Neural cell (in vitro differentiated cells): ENCODE results near the gene PUSL1. TPM values are rescaled to one million over a fixed set of nuclear protein-coding genes. Genes with fewer than 3 reads are reported as not detected.

ENCODE experiments used
- H2AFZ ChIP-seq: fragments of 200-600, 300-800 bp; sonication (generic), shearing (Covaris generic); 2 replicates; pipeline ENCODE4 v1.6.0; 2014; ENCODE audit warnings: low read depth, mild to moderate bottlenecking, antibody characterized with exemption, low read length, moderate library complexity
- H3F3A ChIP-seq: fragments of 200-600 bp; shearing (Covaris generic); 2 replicates; pipeline ENCODE4 v1.6.1; 2016; ENCODE audit warnings: mild to moderate bottlenecking, moderate library complexity, mixed read lengths, antibody characterized with exemption, low read length; ENCODE audit not compliant: insufficient read depth, poor library complexity, severe bottlenecking
- H3K27ac ChIP-seq: fragments of 200-600, 300-800 bp; sonication (generic), shearing (Covaris generic); 2 replicates; pipeline ENCODE4 v1.5.1; 2014; ENCODE audit warnings: mild to moderate bottlenecking, low read length, moderate library complexity
- H3K27me3 ChIP-seq: fragments of 300-800, 200-600 bp; sonication (generic), shearing (Covaris generic); 2 replicates; pipeline ENCODE4 v1.6.0; 2014; ENCODE audit warnings: mild to moderate bottlenecking, low read depth, low read length, moderate library complexity; ENCODE audit not compliant: insufficient read depth
- H3K36me3 ChIP-seq: fragments of 300-800, 200-600 bp; sonication (generic), shearing (Covaris generic); 2 replicates; pipeline ENCODE4 v1.5.1; 2014; ENCODE audit warnings: mild to moderate bottlenecking, antibody characterized with exemption, low read length, moderate library complexity; ENCODE audit not compliant: insufficient read depth
- H3K4me2 ChIP-seq: fragments of 300-800, 200-600 bp; sonication (generic), shearing (Covaris generic); 2 replicates; pipeline ENCODE4 v1.6.0; 2014; ENCODE audit warnings: mild to moderate bottlenecking, low read length
- H3K4me3 ChIP-seq: fragments of 300-800, 200-600 bp; sonication (generic), shearing (Covaris generic); 2 replicates; pipeline ENCODE4 v1.5.1; 2014; ENCODE audit warnings: mild to moderate bottlenecking, low read length, moderate library complexity
- H3K79me2 ChIP-seq: fragments of 200-600 bp; shearing (Covaris generic); replicated peaks from 2 replicates; pipeline ENCODE4 v1.6.0; 2014; ENCODE audit warnings: mild to moderate bottlenecking, low read length, moderate library complexity; ENCODE audit not compliant: insufficient read depth
- H3K9ac ChIP-seq: fragments of 300-800, 200-600 bp; sonication (generic), shearing (Covaris generic); 2 replicates; pipeline ENCODE4 v1.6.1; 2016; ENCODE audit warnings: mild to moderate bottlenecking, low read length, mixed read lengths
- H3K9me2 ChIP-seq: fragments of 200-600 bp; shearing (Covaris generic); 2 replicates; pipeline ENCODE4 v1.6.1; 2016; ENCODE audit warnings: mild to moderate bottlenecking, low read length, mixed read lengths; ENCODE audit not compliant: insufficient read depth
- H3K9me3 ChIP-seq: fragments of 200-600, 300-800 bp; sonication (generic), shearing (Covaris generic); 2 replicates; pipeline ENCODE4 v1.6.1; 2016; ENCODE audit warnings: mild to moderate bottlenecking, mixed run types, low read length, moderate library complexity, mixed read lengths
- H4K20me1 ChIP-seq: fragments of 200-600 bp; shearing (Covaris generic); 2 replicates; pipeline ENCODE4 v1.6.1; 2016; ENCODE audit warnings: mild to moderate bottlenecking, mixed run types; ENCODE audit not compliant: insufficient read depth
- EP300 ChIP-seq: fragments of 450-650 bp; conservative IDR thresholded peaks from 2 replicates; pipeline ENCODE4 v1.6.1; 2014; ENCODE audit warnings: antibody characterized with exemption, mild to moderate bottlenecking, moderate library complexity; ENCODE audit not compliant: poor library complexity, severe bottlenecking
- EZH2 ChIP-seq: fragments of 200-600, 300-800 bp; shearing (Covaris generic), sonication (generic); IDR thresholded peaks from 2 replicates; pipeline ENCODE4 v1.6.1; 2014; ENCODE audit warnings: antibody characterized with exemption, low read length, borderline replicate concordance, mild to moderate bottlenecking; ENCODE audit not compliant: insufficient read depth, poor library complexity, severe bottlenecking
- MXI1 ChIP-seq: fragments of 450-650 bp; conservative IDR thresholded peaks from 2 replicates; pipeline ENCODE4 v1.6.1; 2014; ENCODE audit warnings: antibody characterized with exemption, mild to moderate bottlenecking; ENCODE audit not compliant: poor library complexity, severe bottlenecking
- POLR2AphosphoS5 ChIP-seq: IDR thresholded peaks from 2 replicates; pipeline ENCODE4 v1.6.1; 2012
- RAD21 ChIP-seq: fragments of 450-650 bp; conservative IDR thresholded peaks from 2 replicates; pipeline ENCODE4 v1.6.1; 2014; ENCODE audit warnings: antibody characterized with exemption, mild to moderate bottlenecking, moderate library complexity
- SMC3 ChIP-seq: fragments of 450-650 bp; conservative IDR thresholded peaks from 2 replicates; pipeline ENCODE4 v1.6.1; 2014; ENCODE audit warnings: antibody characterized with exemption, mild to moderate bottlenecking, moderate library complexity; ENCODE audit not compliant: poor library complexity
- TAF1 ChIP-seq: IDR thresholded peaks from 2 replicates; pipeline ENCODE4 v1.6.1; 2012; ENCODE audit warnings: low read depth
- polyA plus RNA-seq: library from polyadenylated mRNA; depleted of rRNA; stranded (reverse); fragments of >200 nt; gene quantifications from 2 replicates; pipeline ENCODE4 v1.2.3, GENCODE V29; 2014
- TF ChIP-seq, protein P1 (sequence below): fragments of 450-650 bp; IDR thresholded peaks from 2 replicates; pipeline ENCODE4 v1.5.1; 2014; ENCODE audit warnings: antibody characterized with exemption, mild to moderate bottlenecking, moderate library complexity; ENCODE audit not compliant: poor library complexity, severe bottlenecking
- TF ChIP-seq, protein P2 (sequence below): IDR thresholded peaks from 2 replicates; pipeline ENCODE4 v1.6.1; 2012; ENCODE audit warnings: borderline replicate concordance

Gene PUSL1
- polyA plus RNA-seq, 1 donor from 2014 or later = 25.0 TPM

DNA sequence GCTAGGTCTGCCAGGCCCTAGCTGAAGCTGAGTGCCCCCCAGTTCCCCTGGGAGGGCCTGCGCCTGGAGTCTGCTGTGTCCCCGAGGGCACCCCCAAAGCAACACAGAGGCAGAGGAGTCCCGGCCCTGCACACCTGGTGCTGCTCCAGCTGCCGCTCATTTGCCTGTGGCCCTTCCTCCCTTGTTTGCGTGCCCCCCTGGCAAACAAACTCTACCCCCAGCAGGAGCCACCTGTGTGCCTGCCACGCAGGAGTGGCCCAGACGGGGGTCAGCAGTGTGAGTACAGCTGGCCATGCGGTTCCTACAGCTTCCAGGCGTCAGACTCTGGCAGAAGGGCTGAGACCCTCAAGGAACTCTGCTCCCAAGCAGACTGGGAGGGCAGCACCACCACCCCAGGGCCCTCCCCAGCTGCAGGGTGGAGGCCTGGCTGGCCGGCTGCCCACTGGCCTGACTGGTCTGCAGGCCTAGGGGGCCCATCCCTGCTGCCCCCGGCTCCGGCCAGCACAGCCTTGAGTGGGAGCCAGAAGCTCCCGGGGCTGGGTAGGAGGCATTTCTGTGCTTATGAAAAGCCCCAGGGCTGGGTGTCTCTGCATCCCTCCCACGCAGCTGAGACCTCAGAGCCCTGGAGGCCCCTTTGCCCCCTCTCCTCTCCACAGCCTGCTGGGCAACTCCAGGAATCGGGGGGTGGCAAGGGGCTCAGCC, 22.1 kb downstream of the PUSL1 start:
- H3K9ac ChIP-seq = no peak overlapping the region
- no peaks in the 10 kb centered on the region for H3K9me3 ChIP-seq
- H3K27me3 ChIP-seq = no peaks in the 10 kb centered on the region
- no peak overlapping the region for H3K4me3 ChIP-seq
- TF ChIP-seq EZH2 (no peak), TAF1 (no peak)
- H3K9me2 ChIP-seq = no peaks in the 10 kb centered on the region
- H3K27ac ChIP-seq = no peak overlapping the region
- no peak overlapping the region for H3K4me2 ChIP-seq
- H3K79me2 ChIP-seq = peaks cover 9% of the 10 kb centered on the region
- H2AFZ ChIP-seq = no peak overlapping the region
- no peaks in the 10 kb centered on the region for H3K36me3 ChIP-seq
- H4K20me1 ChIP-seq = no peaks in the 10 kb centered on the region
- H3F3A ChIP-seq = no peaks in the 10 kb centered on the region

DNA sequence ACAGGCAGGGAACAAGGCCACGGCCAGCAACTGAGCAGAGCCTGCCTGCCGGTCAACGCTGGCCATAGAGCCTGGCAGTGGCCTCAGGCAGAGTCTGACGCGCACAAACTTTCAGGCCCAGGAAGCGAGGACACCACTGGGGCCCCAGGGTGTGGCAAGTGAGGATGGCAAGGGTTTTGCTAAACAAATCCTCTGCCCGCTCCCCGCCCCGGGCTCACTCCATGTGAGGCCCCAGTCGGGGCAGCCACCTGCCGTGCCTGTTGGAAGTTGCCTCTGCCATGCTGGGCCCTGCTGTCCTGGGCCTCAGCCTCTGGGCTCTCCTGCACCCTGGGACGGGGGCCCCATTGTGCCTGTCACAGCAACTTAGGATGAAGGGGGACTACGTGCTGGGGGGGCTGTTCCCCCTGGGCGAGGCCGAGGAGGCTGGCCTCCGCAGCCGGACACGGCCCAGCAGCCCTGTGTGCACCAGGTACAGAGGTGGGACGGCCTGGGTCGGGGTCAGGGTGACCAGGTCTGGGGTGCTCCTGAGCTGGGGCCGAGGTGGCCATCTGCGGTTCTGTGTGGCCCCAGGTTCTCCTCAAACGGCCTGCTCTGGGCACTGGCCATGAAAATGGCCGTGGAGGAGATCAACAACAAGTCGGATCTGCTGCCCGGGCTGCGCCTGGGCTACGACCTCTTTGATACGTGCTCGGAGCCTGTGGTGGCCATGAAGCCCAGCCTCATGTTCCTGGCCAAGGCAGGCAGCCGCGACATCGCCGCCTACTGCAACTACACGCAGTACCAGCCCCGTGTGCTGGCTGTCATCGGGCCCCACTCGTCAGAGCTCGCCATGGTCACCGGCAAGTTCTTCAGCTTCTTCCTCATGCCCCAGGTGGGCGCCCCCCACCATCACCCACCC, 22.9 kb downstream of the PUSL1 start, which contains the start of gene TAS1R3:
Gene TAS1R3, plus strand, starts transcription at position 213 of the 898 bp plus-strand sequence. Its CDS starts 66 bp downstream, at position 279.
- Histone ChIP-seq H3K27ac (no peak within 1 kb of the TSS), H2AFZ (no peak within 1 kb of the TSS), H3K36me3 (no peaks in the 10 kb centered on the region), H3K9me2 (no peaks in the 10 kb centered on the region), H3K4me2 (no peak within 1 kb of the TSS), H3F3A (no peaks in the 10 kb centered on the region), H3K79me2 (peaks cover 2% of the 10 kb centered on the region), H3K9ac (no peak within 1 kb of the TSS), H3K4me3 (no peak within 1 kb of the TSS), H4K20me1 (no peaks in the 10 kb centered on the region), H3K9me3 (no peaks in the 10 kb centered on the region), H3K27me3 (no peaks in the 10 kb centered on the region)
- TF ChIP-seq MXI1 = no peak
- TF ChIP-seq EP300 = no peak
- TF ChIP-seq SMC3 = no peak
- TF ChIP-seq, protein P1, sequence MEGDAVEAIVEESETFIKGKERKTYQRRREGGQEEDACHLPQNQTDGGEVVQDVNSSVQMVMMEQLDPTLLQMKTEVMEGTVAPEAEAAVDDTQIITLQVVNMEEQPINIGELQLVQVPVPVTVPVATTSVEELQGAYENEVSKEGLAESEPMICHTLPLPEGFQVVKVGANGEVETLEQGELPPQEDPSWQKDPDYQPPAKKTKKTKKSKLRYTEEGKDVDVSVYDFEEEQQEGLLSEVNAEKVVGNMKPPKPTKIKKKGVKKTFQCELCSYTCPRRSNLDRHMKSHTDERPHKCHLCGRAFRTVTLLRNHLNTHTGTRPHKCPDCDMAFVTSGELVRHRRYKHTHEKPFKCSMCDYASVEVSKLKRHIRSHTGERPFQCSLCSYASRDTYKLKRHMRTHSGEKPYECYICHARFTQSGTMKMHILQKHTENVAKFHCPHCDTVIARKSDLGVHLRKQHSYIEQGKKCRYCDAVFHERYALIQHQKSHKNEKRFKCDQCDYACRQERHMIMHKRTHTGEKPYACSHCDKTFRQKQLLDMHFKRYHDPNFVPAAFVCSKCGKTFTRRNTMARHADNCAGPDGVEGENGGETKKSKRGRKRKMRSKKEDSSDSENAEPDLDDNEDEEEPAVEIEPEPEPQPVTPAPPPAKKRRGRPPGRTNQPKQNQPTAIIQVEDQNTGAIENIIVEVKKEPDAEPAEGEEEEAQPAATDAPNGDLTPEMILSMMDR = no peak
- no peak for TF ChIP-seq TAF1
- TF ChIP-seq, protein P2, sequence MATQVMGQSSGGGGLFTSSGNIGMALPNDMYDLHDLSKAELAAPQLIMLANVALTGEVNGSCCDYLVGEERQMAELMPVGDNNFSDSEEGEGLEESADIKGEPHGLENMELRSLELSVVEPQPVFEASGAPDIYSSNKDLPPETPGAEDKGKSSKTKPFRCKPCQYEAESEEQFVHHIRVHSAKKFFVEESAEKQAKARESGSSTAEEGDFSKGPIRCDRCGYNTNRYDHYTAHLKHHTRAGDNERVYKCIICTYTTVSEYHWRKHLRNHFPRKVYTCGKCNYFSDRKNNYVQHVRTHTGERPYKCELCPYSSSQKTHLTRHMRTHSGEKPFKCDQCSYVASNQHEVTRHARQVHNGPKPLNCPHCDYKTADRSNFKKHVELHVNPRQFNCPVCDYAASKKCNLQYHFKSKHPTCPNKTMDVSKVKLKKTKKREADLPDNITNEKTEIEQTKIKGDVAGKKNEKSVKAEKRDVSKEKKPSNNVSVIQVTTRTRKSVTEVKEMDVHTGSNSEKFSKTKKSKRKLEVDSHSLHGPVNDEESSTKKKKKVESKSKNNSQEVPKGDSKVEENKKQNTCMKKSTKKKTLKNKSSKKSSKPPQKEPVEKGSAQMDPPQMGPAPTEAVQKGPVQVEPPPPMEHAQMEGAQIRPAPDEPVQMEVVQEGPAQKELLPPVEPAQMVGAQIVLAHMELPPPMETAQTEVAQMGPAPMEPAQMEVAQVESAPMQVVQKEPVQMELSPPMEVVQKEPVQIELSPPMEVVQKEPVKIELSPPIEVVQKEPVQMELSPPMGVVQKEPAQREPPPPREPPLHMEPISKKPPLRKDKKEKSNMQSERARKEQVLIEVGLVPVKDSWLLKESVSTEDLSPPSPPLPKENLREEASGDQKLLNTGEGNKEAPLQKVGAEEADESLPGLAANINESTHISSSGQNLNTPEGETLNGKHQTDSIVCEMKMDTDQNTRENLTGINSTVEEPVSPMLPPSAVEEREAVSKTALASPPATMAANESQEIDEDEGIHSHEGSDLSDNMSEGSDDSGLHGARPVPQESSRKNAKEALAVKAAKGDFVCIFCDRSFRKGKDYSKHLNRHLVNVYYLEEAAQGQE = no peak
- no peak for TF ChIP-seq POLR2AphosphoS5
- TF ChIP-seq EZH2 = no peak
- no peak for TF ChIP-seq RAD21
